22Rv1 (cell line): Measurements from ENCODE around the gene ZRSR2.
"Not testable (repeated sequence)": the region's sequence is repeated elsewhere in the genome, so short reads cannot be mapped to it uniquely, and the experiment has no call there.

Source experiments
- H3K27ac ChIP-seq: fragments of 450-650 bp; 2 replicates; pipeline ENCODE4 v1.5.1; 2017
- CTCF ChIP-seq: fragments of 450-650 bp; IDR thresholded peaks from 2 replicates; pipeline ENCODE4 v1.5.1; 2017; ENCODE audit warnings: mild to moderate bottlenecking
- ZFX ChIP-seq: fragments of 450-650 bp; IDR thresholded peaks from 2 replicates; pipeline ENCODE4 v1.6.1; 2017; ENCODE audit warnings: antibody characterized with exemption, borderline replicate concordance

ZRSR2 gene

GRCh38 chrX:15750611-15751154 lies 39.6 kb upstream of the ZRSR2 start:
- TF ChIP-seq CTCF (no peak), ZFX (no peak)
- peak overlapping the region; percentile 54 for H3K27ac ChIP-seq

- peak overlapping the region; percentile 54 for H3K27ac ChIP-seq
- TF ChIP-seq CTCF (no peak), ZFX (no peak)
Observed at GRCh38 chrX:15751155-15751819, 39.0 kb upstream of the ZRSR2 start.

GRCh38 chrX:15755091-15755490 lies 35.2 kb upstream of the ZRSR2 start:
- no peak for TF ChIP-seq CTCF
- no peak for TF ChIP-seq ZFX
- no peak overlapping the region for H3K27ac ChIP-seq

DNA sequence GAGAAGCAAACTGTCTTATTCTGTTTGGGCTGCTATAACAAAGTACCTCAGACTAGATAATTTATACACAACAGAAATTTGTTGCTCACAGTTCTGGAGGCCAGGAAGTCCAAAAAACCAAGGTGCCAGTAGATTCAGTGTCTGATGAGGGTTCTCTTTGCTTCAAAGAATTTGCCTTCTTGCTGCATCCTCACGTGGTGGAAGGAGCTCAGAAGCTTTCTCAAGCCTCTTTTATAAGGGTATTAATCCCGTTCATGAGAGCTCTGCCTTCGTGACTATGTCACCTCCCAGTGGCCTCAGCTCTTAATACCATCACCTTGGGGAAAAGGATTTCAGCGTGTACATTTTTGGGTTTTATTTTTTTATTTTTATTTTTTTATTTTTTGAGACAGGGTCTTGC lies 32.1 kb upstream of the ZRSR2 start:
- H3K27ac ChIP-seq, result no peak overlapping the region
- no peak for TF ChIP-seq ZFX
- TF ChIP-seq CTCF, result no peak

DNA sequence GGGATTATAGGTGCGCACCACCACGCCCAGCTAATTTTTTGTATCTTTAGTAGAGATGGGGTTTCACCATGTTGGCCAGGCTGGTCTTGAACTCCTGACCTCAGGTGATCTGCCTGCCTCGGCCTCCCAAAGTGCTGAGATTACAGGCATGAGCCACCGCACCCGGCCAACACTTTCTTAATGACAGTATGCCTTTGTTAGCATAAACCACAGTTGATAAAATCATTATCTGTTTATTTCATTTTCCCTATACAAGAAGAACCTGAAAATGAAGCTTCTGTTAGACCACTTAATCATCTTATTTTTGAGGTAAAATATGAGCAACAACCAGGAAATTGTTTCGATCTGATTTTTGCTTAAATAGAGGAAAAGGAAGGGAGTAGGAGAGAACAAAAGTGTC lies 30.4 kb upstream of the ZRSR2 start:
- H3K27ac ChIP-seq, result not testable (repeated sequence)

- TF ChIP-seq ZFX, result no peak
- peak; percentile 77 for TF ChIP-seq CTCF
- H3K27ac ChIP-seq, result no peak overlapping the region
Observed at GRCh38 chrX:15761564-15762191, 28.6 kb upstream of the ZRSR2 start.

- TF ChIP-seq CTCF (no peak), ZFX (no peak)
- no peak overlapping the region for H3K27ac ChIP-seq
Observed at GRCh38 chrX:15769300-15769954, 20.9 kb upstream of the ZRSR2 start.
